HG03460 (cell line): ENCODE data around the gene RNF39.
"Not testable (repeated sequence)": the region's sequence is repeated elsewhere in the genome, so short reads cannot be mapped to it uniquely, and the experiment has no call there.

Experiments
- ATAC-seq: cut with Tn5 transposase; IDR thresholded peaks from one replicate; pipeline ENCODE4 v1.9.1; 2021; ENCODE audit not compliant: unreplicated experiment

RNF39 gene

GRCh38 chr6:30075094-30075789 is at the start of gene RNF39:
TSS of gene RNF39 (minus strand) at chr6:30075769. CDS start at chr6:30075585, 184 bp downstream.
- ATAC-seq, result no peak

DNA sequence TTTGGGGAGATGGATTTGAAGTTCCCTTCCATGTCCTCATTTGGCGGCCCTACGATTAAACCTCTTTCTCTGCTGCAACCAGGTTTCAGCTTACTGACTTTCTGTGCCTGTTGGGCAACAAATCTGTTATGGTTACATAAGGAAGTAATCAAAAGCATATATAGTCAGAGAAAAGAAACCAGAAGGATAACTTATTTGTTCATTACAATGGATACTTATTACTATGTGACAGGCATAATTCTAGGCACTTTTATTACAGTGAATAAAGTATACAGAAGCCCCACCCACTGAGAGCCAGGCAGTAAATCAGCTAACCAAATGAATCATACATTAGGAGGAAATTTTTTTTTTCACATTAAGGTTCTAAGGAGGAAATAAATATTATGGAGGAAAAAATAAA is 46.9 kb upstream of the RNF39 start:
- no peak for ATAC-seq

DNA sequence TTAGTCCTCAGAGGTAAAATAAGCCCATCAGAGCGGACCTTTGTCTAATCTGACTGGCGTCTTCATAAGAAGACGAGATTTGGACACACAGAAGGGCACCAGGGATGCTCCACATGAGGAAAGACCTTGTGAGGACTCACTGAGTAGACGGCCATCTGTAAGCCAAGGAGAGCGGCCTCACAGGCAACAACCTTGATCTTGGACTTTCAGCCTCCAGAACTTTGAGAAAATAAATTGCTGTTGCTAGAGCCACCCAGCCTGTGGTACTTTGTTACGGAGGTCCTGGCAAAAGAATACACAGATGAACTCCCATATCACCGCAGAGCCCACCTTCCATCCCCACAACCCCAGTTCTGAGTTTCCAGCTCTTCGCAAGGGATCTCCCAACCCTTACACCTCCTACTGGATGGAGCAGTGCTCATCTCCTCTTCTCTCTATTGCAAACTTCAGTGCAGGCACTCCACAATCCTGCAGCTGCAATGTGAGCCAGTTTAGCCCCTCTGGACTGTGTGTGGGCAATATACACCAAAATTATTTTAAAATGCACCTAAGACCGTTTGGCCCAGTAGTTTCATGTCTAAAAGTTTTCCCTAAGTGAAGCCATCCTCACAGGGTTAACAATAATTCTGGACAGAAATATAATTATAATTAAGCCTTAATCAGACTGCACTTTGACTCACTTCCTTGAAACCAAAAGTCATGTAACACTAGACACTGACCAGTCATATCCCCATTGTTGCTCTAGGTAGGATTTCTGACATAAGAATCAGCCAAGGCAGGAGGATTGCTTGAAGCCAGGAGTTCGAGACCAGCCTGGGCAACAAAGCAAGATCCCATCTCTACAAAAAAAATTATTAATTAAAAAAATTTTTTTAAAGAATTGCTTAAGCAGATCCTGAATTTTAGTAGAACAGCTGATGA is 46.1 kb upstream of the RNF39 start:
- ATAC-seq, result no peak

DNA sequence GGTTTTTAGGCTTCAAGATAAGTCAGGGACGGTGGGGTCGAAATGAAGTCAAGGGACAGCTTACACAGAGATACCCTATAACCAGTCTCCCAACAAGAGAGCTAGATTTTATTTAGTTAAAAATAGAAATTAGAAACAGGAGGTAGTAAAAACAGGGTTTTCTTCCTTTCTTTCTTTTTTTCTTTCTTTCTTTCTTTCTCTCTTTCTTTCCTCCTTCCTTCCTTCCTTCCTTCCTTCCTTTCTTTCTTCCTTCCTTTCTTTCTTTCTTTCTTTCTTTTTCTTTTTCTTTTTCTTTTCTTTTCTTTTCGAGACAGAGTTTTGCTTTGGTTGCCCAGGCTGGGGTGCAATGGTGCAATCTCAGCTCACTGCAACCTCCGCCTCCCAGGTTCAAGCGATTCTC is 43.1 kb upstream of the RNF39 start:
- ATAC-seq, result not testable (repeated sequence)

DNA sequence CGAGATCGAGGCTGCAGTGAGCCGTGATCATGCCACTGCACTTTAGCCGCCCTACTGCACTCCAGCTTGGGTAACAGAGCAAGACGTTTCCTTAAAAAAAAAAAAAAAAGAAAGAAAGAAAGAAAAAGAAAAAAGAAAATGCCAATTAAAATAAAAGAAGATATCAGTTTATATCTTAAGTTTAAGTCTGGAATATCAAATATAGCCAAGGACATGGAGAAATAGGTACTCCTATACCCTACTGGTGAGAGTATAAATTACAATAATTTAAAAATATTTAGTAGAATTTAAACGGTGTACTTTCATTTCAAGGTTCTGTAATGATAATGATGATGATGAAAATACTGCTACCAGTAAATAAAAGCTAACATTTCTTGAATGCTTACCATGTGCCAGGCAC is 41.2 kb upstream of the RNF39 start:
- ATAC-seq, result no peak

- no peak for ATAC-seq
These were observed 38.3 kb upstream of the RNF39 start for GRCh38 chr6:30113841-30114240.

GRCh38 chr6:30113003-30113759 is 37.6 kb upstream of the RNF39 start, which contains the start of gene TRIM31:
TSS of gene TRIM31 (minus strand) at chr6:30113090. CDS start at chr6:30112805, 285 bp downstream.
- no peak for ATAC-seq

GRCh38 chr6:30112402-30112994 is 36.9 kb upstream of the RNF39 start:
- no peak for ATAC-seq

- no peak for ATAC-seq
These were observed 35.8 kb upstream of the RNF39 start for GRCh38 chr6:30111266-30111856.

- ATAC-seq, result no peak
These were observed 29.1 kb upstream of the RNF39 start for GRCh38 chr6:30104661-30105060.

- ATAC-seq, result no peak
These were observed 28.3 kb upstream of the RNF39 start for GRCh38 chr6:30103872-30104179.

GRCh38 chr6:30102970-30103871 is 27.7 kb upstream of the RNF39 start:
- peak; percentile 65 for ATAC-seq

DNA sequence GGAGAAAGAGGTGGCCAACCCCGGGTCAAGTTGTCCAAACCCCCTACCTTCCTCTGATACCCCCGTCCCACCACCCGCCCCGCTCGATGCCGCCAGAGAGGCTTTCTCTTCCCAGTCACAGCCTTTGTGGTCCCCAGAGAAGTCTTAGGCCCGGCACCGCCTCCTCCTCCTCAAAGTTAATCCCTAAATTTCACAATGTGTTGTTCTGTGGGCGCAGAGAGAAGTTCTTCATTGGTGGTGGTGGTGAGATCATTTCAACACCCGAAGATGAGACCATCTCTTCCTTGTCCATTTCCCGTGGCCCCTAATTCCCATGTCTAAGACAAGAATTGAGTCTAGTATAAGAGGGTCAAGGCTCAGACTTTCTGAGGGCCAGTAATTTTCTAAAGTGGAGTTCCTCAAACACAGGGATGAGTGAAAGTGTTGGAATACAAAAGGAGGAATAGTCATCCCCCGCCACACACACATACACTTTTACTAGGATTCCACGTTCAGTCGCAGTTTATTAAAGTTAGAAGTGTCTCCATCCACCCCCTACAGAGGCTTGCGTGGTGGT is 26.9 kb upstream of the RNF39 start:
- ATAC-seq, result no peak

DNA sequence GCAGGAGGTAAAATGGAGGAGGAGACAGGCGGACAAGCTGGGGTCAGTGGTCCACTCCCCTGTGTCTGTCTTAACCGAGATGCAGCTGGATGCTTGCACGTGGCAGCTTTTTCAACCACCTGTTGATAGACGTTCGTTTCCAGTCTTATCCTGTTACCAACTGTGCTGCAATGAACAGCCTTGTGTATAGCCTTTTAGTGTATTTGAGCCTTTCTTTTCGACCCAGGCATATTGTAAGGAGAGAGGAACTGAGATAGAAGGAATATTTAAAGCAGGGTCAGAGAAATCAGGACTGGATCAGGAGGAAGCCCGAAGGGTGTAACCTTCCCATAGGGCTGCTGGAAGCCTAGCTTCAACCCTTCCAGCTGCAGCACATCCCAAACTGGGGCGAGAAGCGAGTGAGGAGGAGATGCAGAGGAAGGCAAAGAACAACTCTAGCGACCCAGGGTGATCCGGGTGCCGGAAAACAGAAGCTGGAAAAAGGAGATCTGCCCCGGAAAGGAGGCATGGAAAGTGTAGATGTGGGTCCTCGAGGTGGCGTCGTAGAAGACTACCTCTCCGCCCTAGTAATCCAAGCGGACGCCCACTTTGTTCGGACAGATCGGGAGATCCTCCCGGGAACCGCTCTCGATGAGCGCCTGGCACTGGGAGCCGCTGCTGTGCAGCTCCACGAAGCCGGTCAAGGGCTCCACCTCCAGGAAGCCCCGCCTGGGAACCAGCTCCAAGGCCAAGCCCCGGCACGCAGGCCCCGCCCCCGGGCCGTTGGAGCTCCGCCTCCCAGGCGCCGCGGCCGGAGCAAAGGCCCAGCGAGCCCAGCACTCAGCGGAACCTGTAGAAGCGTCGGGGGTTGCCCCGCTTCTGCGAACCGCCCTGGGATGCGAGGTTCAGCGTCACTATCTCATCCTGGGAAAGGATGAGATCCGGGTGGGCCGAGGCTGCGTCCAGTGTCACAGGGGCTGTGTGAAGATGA is 26.2 kb upstream of the RNF39 start:
- ATAC-seq, result peak; percentile 61

GRCh38 chr6:30100585-30101443 is 25.2 kb upstream of the RNF39 start:
- no peak for ATAC-seq

DNA sequence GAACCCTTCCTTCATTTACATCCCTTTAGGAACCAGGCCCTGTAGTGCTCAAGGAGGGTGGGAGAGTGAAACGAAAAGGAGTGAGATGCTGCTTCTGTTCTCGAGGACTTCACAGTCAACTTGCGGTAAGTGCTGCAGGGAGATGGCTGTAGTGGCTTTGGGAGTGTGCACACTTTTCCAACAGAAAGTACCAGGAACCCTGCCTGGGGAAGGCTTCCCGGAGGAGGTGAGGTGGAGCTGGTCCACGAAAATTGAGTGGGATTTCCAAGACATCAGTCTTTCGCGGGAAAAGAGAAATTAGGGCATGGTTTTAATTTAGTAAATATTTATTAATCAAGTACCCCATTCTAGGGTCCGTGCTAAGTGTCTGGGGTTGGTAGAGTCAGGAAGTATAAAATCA is 24.6 kb upstream of the RNF39 start:
- ATAC-seq, result no peak
